Measurements from ENCODE around the gene HIPK2.

DNA sequence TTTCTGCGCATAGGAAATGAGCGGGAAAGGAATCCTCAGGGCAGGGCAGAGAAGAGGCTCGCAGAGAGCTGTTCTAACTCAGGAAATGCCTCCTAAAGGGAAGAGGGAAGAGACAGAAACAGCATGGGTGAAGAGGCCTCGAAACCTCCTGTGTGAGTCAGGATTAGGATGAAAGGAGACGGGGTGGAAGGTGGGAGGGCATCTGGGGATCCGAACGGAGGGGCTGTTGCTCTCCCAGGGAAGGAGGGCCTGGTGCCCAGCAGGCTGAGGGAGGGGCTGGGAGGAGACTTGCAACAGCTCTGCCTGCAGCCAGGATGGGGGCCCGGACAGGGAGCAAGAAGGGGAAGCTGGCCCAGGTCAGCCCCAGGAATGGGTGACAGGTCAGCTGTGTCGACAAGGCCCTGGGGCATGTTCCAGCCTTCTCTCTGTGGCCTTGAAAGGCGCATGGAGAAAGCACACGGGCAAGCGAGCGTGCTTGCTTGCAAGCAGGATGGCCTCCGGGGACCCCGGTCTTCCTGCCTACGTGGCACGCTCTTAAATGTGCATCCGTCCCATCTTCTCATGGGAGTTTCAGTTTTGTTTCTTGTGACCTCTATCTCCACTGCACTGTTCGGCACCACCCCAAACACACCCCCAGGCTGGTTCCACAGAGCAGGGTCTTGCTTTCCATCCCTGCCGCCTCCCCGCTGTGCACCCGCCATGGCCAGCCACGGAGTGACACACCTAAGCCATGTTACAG, 63.5 kb downstream of the HIPK2 start:
- TF ChIP-seq CTCF (IDR thresholded peaks at IDR 0.05; ENCODE audit: borderline replicate concordance, extremely low read depth, low read length, poor library complexity, severe bottlenecking) (no peak), EZH2 (IDR thresholded peaks at IDR 0.05; ENCODE audit: borderline replicate concordance, low read depth, low read length, severe bottlenecking) (no peak)

All from DND-41 (cell line).